Ishikawa (cell line): ENCODE measurements around the gene ACKR3.

Experiments used
- CEBPB ChIP-seq: IDR thresholded peaks from 2 replicates; pipeline ENCODE4 v1.6.1; 2012
- EGR1 ChIP-seq: IDR thresholded peaks from 2 replicates; pipeline ENCODE4 v1.6.1; 2012
- EP300 ChIP-seq: IDR thresholded peaks from 2 replicates; pipeline ENCODE4 v1.6.1; 2012; ENCODE audit warnings: borderline replicate concordance
- FOXM1 ChIP-seq: IDR thresholded peaks from 2 replicates; pipeline ENCODE4 v1.6.1; 2012; ENCODE audit warnings: low read depth, borderline replicate concordance
- MAX ChIP-seq: IDR thresholded peaks from 2 replicates; pipeline ENCODE4 v1.6.1; 2012
- NFIC ChIP-seq: IDR thresholded peaks from 2 replicates; pipeline ENCODE4 v1.6.1; 2012
- RAD21 ChIP-seq: IDR thresholded peaks from 2 replicates; pipeline ENCODE4 v1.6.1; 2012; ENCODE audit warnings: low read depth
- TAF1 ChIP-seq: IDR thresholded peaks from 2 replicates; pipeline ENCODE4 v1.6.1; 2012; ENCODE audit warnings: low read depth, mild to moderate bottlenecking
- TCF12 ChIP-seq: IDR thresholded peaks from 2 replicates; pipeline ENCODE4 v1.6.1; 2012; ENCODE audit warnings: low read depth
- TEAD4 ChIP-seq: IDR thresholded peaks from 2 replicates; pipeline ENCODE4 v1.6.1; 2012
- YY1 ChIP-seq: IDR thresholded peaks from 2 replicates; pipeline ENCODE4 v1.6.1; 2012; ENCODE audit warnings: low read depth
- ZBTB7A ChIP-seq: IDR thresholded peaks from 2 replicates; pipeline ENCODE4 v1.6.1; 2012; ENCODE audit warnings: low read depth
- TF ChIP-seq, protein P1 (sequence below): IDR thresholded peaks from 2 replicates; pipeline ENCODE4 v1.6.1; 2012; ENCODE audit warnings: low read depth, mild to moderate bottlenecking
- TF ChIP-seq, protein P2 (sequence below): IDR thresholded peaks from 2 replicates; pipeline ENCODE4 v1.6.1; 2012

- TF ChIP-seq NFIC (no peak), TAF1 (no peak), EP300 (no peak), MAX (no peak), YY1 (no peak), CEBPB (no peak), ZBTB7A (no peak), TEAD4 (no peak), TCF12 (no peak), EGR1 (no peak), RAD21 (no peak), FOXM1 (no peak)
- TF ChIP-seq, protein P1, sequence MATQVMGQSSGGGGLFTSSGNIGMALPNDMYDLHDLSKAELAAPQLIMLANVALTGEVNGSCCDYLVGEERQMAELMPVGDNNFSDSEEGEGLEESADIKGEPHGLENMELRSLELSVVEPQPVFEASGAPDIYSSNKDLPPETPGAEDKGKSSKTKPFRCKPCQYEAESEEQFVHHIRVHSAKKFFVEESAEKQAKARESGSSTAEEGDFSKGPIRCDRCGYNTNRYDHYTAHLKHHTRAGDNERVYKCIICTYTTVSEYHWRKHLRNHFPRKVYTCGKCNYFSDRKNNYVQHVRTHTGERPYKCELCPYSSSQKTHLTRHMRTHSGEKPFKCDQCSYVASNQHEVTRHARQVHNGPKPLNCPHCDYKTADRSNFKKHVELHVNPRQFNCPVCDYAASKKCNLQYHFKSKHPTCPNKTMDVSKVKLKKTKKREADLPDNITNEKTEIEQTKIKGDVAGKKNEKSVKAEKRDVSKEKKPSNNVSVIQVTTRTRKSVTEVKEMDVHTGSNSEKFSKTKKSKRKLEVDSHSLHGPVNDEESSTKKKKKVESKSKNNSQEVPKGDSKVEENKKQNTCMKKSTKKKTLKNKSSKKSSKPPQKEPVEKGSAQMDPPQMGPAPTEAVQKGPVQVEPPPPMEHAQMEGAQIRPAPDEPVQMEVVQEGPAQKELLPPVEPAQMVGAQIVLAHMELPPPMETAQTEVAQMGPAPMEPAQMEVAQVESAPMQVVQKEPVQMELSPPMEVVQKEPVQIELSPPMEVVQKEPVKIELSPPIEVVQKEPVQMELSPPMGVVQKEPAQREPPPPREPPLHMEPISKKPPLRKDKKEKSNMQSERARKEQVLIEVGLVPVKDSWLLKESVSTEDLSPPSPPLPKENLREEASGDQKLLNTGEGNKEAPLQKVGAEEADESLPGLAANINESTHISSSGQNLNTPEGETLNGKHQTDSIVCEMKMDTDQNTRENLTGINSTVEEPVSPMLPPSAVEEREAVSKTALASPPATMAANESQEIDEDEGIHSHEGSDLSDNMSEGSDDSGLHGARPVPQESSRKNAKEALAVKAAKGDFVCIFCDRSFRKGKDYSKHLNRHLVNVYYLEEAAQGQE = no peak
- TF ChIP-seq, protein P2, sequence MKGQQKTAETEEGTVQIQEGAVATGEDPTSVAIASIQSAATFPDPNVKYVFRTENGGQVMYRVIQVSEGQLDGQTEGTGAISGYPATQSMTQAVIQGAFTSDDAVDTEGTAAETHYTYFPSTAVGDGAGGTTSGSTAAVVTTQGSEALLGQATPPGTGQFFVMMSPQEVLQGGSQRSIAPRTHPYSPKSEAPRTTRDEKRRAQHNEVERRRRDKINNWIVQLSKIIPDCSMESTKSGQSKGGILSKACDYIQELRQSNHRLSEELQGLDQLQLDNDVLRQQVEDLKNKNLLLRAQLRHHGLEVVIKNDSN = no peak
Measured at GRCh38 chr2:236558993-236559978, 10.3 kb upstream of the ACKR3 start.
